ENCODE data around the gene MEIKIN.
"Not testable (repeated sequence)": the region's sequence is repeated elsewhere in the genome, so short reads cannot be mapped to it uniquely, and the experiment has no call there.

Gene MEIKIN

DNA sequence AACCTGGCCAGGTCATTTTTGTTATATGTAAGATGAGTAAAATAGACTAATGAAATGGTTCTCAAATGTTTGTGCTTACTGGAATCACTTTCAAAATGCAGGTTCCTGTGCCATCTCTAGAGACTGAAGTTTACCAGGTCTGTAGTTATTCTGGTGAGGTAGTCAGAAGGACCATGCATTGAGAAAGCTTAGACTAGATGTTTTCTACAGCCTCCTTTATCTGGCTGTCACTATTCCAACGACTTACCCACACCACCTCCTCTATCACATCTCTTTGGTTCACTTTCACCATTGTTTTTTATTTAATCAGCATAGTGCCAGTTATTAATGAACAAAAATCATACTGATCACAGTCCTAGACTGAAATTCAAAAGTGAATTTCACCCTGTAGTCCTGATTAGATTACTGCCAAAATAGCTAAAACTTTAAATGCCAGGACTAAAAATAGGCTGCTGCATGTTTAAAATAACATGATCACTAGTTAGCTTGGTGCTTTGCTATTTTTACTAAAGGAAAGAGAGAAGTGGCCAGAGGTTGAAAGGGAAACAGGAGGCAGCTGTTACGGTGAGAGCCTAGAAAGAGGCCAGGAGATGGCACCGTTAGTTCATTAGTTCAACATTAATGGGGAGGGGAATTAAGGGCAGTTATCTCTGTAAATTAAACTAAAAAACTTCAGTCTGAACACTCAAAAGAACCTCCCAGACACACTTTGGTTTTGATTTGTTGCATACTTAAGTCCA lies 134.8 kb downstream of the MEIKIN start:
- no peak for DNase-seq (ENCODE audit: low spot score)

DNA sequence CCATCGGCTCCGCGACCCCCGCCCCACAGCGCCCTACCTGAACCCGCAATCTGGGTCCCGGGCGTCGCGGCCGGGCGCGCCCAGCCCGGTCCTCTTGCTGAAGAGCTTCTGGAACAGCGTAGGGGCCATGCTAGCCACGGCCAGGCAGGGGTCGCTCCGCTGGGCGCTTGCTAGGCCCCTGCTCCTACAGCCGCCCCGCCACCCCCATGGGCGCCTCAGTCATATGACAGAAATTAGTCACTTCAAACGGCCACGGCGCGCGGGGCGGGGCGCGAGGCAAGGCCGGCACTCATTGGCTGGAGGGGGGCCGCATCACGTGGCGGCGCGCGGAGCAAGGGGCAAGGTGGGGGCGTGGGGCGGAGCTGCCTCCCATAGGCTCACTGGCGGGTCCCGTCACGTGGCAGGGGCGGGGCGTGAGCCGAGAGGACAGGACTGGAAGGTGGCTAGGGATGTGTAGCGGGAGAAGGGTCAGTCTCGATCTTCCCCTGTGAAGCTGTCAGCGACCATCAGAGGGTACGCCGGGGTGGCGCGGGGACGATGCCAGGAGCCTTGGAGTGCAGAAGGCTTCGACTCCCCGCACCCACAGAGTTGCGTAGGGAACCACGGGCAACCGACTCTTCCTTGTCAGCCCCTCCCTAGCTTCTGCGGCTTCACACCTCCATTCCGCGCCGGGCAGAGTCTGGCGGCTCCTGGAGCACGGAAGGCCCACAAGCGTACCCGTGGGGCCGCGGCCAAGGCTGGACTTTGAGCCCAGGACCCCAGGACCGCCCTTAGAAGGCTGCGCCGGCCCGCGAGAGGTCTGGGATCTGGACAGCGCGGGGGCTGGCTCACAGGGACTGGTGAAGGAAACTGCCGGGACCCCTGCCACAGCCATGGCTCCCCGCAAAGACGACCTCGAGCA lies 148.4 kb downstream of the MEIKIN start, which contains the start of gene FNIP1:
Gene FNIP1, minus strand, starts transcription at position 225 of the 901 bp plus-strand sequence. Its CDS starts 96 bp downstream, at position 129.
- DNase-seq (ENCODE audit: low spot score) = peak; percentile 98

DNA sequence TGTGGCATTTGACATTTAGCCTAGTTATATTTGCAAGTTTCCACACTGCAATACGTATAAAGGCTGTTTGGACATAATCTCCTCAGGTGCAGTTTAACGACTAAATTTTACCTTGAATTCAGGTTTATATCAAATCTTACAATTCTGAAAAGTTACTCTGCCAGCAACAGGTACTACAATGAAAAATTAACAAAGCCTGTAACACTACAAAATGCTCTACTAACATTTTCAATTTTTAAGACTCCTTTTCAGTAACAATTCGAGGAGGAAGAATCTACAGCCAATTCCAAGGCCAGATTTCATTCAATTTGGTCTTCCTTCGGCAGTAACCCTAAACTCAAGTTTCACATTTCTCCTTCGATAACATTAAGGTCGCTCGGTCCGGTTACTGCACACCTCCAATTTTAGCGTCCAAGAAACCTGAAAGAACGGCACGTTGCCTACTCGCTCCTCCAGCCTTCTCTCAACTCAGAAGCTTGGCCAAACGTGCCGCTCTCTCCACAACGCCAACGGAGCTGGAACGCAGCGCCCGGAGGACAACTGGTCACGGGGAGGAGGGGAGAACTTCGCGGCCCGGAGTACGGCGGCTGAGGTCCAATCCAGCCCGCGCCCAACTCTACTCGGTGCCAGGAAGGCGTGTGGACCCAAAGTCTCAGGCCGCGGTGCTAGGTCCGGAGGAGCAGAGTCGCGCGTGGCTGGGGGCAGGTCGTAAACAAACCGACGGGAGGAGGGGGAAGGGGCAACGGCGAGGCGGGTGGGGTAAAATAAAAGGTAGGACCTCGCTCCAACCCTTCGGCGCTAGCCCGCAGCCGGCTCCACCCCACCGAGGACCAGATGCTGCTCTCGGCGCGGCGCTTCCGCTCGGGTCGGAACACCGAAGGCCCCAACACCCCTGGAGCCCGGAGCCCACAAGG lies 149.3 kb downstream of the MEIKIN start:
- peak; percentile 20 for DNase-seq (ENCODE audit: low spot score)

DNA sequence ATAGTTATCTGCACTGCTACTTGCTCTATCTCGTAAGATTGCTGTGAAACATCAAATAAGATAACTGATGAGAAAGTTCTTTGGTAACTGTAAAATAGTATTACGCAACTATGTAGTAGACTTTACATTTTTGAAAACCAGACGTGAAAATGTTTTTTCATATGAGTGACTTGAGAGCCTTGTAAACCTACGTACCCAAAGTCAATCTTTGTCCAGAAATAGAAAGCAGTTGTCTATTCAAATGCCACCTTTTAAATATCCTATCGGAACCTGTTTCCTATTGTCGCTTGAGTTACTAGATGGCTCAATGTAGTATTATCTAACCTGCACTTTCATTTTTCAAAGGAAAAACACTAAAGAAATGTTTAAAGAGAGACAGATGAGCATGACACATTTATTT lies 150.2 kb downstream of the MEIKIN start:
- DNase-seq (ENCODE audit: low spot score) = no peak

DNA sequence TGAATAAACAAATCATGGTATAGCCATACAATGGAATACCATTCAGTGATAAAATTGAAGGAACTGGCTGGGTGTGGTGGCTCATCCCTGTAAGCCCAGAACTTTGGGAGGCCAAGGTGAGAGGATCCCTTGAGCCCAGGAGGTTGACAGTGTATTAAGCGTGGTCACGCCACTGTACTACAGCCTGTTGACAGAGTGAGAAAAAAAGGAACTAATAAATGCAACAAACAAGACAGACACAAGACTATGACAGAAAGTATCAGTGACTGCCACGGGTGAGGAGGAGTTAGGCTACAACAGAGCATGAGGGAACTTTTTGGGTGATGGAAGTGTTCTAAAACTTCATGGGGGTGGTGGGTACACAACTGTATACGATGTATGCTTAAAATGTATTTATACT lies 150.9 kb downstream of the MEIKIN start:
- no peak for DNase-seq (ENCODE audit: low spot score)

DNA sequence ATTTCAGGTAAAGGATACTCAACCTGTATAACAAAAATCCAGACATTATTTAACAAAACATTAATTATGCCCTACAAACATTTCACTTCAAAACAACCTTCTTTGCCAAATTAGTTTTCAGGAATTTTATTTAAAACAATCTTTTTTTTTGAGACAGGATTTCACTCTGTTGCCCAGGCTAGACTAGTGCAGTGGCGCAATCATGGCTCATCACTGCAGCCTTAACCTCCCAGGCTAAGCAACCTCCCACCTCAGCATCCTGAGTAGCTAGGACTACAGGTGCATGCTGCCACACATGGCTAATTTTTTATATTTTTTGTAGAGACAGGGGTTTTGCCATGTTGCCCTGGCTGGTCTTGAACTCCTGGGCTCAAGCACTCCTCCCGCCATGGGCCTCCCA lies 152.6 kb downstream of the MEIKIN start:
- DNase-seq (ENCODE audit: low spot score) = no peak

DNA sequence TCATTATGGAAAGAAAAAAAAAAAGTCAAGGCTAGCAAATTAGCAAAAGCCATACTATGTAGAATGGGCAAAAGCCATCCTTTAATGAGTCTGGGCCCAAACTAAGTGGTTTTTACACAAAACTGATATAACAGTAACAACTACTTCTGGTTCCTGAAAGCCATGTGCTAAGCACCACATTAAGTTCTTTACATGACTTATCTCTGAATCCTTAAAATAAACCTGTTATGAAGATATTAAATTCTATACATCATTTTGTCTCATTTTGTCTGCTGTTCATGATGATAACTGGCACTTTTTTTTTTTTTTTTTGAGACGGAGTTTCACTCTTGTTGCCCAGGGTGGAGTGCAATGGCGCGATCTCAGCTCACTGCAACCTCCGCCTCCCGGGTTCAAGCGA lies 153.6 kb downstream of the MEIKIN start:
- DNase-seq (ENCODE audit: low spot score) = no peak

DNA sequence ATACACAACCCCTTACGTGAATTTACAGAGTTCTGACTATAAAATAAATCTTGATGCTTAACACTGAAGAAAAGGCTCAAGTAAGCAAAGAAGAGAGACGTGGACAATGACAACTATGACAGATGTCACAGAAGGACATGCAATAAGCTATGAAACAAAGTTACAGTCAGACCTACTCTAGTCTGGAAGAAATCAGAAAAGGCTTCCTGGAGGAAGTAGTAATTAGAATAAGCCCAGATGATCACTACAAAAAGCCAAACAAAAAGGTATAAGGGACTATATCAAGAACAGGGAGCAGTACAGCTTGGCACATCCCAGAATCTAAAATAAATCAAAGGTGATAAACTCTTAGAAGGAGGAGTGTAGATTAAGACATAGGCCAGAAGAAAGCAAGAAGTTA lies 154.9 kb downstream of the MEIKIN start:
- no peak for DNase-seq (ENCODE audit: low spot score)

DNA sequence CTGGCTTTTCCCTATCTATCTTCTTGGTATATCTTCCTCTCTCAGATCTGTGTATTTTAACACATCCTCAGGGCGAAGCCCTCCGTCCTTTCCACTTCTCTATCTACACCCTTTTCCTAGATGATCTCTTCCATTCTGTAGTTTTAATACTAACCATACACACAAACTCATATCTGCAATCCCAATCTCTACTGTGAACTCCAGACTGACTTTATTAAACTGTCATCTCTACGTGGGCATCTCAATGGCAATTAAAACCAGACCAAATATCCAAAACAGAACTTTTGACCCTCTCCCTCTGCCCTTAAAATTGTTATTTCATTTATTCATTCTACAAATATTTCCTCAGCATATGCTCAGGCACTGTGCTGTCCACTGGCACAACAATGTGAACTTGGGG lies 155.7 kb downstream of the MEIKIN start:
- DNase-seq (ENCODE audit: low spot score) = no peak

DNA sequence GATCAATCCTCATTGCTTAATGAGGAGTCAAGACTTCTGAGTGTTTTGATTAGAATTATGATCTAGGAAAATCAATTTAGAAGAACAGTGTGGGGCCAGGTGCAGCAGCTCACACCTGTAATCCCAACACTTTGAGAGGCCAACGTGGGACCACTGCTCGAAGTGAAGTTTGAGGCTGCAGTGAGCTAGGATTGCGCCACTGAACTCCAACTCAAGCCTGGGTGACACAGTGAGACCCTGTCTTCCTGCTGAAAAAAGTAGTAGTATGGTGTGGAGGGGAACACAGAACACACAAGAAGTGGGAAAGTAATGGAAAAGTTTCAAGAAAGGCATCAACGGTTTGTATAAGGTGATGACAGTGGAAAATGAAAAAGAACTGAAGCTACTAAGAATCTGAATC lies 157.7 kb downstream of the MEIKIN start:
- no peak for DNase-seq (ENCODE audit: low spot score)

DNA sequence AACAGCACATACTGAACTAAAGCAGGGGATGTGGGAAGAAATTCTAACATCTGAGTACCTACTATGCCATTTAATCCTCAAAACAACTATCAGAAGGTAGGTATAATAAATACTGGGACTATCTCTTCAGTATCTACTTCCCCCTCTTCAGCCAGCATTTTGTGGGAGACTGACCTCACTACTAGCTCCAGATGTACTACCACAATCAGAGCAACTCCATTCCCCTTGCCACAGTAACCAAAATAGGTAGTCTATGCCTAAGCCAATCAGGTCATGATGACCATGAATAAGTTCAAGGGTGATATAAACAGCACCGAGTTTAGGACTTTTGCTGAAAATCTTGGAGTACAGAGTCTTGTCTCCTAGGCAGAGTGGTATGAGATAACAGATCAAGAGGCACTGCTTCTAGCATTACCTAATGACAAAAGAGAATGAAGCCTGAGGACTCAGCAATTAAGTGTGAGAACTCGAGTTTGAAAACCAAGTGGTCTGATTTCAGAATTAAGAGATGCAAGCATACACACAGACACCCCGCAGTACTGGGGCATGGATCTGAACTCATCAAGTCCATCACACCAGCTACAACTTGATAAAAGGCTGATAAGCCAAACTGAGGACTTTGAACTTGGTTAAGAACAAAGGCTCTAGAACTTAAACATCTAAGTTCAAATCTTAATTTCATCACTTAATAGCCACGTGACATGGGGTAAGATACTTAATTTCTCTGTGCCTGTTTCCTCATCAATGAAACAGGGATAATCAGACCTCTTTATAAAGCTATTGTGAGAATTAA lies 158.4 kb downstream of the MEIKIN start:
- DNase-seq (ENCODE audit: low spot score) = no peak

DNA sequence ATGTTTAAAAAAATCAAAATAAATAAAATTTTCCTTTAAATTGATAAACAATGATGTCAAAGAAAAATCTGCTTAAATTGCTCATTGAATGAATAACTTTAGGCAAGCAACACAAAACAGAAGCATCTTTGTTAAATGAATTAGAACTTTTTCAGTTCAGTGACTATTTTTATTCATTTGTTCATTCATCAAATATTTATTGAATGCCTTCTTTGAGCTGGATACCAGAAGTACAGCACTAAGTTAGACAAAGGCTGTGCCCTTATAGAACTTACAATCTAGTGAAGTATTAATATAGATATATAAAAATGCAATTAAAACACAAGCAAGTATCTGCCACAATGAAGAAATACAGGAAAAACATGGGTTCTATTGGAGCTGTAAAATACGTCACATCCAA lies 159.4 kb downstream of the MEIKIN start:
- DNase-seq (ENCODE audit: low spot score) = no peak

DNA sequence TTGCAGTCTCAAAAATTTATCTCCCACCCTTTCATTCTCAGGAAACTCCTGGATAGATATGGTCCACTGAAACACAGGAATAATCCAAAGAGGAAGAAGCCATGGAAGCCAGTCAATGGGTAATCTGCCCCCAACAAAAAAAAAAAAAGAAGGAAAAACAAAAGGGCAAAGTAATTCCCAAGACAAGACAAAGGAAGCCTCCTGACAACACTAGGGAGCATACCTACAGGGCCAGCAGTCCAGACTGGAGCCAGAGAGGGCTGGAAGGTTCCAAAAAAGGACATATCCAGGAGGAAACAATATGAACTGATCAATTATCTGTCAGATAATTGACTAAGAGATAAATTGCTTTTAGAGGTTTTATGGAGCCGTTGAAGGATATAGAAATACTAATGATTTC lies 161.6 kb downstream of the MEIKIN start:
- no peak for DNase-seq (ENCODE audit: low spot score)

DNA sequence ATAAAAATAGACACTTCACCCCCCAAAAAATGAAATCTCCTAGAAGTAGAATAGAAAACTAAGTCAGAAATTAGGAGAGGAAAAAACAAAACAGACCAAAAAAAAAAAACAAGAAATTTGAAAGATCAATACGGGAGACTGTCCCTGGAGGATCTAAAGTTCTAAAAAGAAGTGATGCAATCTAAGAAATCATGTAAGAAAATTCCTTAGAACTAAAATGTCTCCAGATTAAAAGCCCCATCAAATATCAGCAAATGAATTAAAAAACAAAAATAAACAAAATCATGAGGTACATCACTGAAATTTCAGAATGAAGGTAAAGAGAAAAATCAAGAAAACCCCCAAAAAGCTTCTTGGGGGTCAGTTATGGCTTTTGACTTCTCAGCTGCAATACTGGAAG lies 162.1 kb downstream of the MEIKIN start:
- DNase-seq (ENCODE audit: low spot score) = no peak

DNA sequence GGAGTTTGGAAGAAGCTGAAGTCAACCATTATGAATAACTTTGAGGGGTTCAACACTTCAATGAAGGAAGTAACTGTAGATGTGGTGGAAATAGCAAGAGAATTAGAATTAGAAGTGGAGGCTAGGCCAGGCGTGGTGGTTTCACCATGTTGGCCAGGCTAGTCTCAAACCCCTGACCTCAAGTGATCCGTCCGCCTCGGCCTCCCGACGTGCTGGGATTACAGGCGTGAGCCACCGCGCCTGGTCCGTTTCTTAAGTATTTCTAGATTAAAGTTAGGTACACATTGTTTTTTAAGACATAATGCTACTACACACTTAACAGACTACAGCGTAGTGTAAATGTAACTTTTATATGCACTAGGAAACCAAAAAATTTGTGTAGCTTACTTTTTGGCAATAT lies 162.7 kb downstream of the MEIKIN start:
- no peak for DNase-seq (ENCODE audit: low spot score)

DNA sequence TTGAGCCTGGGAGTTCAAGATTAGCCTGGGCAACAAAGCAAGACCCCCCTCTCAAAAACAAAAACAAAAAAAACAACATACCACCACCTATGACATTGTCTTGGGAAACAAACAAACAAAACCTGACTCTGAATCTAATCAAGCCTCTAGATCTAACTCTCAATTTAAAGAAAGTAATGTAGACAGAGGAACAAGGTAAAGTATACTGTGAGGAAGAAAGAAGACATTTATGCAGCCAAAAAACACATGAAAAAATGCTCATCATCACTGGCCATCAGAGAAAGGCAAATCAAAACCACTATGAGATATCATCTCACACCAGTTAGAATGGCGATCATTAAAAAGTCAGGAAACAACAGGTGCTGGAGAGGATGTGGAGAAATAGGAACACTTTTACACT lies 167.3 kb downstream of the MEIKIN start:
- DNase-seq (ENCODE audit: low spot score) = not testable (repeated sequence)

DNA sequence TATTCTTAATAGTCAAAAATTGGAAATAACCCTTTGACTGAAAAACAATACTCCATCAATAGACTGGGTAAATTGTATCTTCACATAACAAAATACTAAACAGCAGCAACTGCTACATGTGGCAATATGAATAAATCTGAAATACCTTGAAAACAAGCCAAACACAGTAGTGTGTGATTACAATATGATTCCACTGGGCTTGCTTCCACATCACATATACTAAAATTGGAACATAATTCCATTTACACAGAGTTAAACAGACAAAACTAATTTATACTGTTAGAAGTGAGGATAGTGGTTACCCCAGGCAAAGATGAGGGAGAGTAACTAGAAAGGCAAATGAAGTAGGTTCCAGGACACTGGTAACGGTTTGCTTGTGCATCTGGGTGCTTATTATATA lies 169.0 kb downstream of the MEIKIN start:
- no peak for DNase-seq (ENCODE audit: low spot score)

DNA sequence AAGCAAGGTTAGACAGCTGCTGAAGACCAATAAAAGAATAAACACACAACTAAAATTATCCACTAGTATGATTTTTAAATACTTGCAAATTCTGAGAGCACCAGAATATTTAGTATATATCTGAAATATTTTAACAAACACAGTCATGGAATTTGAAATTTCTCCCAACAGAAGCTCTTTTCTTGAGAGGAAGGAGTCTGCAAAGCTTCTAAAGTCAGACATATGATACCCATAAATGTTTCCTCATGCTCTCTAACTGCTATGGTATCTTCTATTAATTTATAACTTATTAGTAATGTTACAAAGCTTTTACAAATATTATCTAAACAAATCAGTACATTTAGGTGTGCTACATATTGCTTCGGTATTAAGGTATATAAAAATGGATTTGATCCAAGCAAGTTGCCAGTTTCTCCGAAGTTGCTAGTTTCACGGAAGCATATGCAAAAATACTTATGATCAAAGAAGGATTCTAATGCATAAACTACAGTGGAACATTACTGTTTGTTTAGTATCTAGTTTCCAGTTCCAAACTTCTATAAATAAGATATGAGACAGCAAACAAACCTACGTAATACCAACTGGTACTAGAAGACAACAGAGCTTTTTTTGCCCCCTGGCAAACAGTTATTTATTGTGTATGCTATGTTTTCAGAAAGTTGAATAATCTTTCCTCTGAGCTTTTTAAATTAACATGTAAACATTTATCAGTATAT lies 170.7 kb downstream of the MEIKIN start:
- DNase-seq (ENCODE audit: low spot score) = no peak

DNA sequence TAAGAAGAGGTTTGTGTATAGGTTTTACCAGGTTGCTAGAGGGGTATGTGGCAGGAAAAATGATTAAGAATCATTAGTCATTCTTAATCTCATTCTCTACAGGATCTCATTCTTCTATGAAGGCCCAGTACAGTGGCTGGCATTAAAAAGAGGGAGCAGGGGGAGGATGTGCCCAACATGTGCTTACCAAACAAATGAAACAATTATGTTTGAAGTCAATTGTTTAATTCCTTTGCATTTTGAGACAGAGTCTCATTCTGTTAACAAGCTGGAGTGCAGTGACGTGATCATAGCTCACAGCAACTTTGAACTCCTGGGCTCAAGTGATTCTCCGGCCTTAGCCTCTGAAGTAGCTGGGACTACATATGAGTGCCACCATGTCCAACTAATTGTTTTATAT lies 171.7 kb downstream of the MEIKIN start:
- DNase-seq (ENCODE audit: low spot score) = no peak

DNA sequence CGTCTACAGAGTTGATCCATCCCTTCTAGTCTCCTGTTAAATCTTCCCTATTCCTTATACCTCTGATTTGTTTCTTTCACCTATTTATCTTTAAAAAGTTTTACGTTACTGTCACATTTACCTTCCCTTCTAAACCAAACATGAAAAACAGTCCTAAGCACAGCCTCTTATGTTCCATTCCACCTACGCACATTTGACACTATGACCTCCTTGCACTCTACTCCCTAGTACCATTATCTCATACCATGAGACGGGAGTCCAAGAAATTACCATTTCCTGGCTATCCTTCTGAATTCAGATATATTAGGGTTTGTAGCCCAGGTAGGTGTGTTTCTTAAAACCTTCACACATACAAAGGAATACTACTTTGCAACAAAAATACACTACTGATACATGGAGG lies 173.8 kb downstream of the MEIKIN start:
- DNase-seq (ENCODE audit: low spot score) = no peak

DNA sequence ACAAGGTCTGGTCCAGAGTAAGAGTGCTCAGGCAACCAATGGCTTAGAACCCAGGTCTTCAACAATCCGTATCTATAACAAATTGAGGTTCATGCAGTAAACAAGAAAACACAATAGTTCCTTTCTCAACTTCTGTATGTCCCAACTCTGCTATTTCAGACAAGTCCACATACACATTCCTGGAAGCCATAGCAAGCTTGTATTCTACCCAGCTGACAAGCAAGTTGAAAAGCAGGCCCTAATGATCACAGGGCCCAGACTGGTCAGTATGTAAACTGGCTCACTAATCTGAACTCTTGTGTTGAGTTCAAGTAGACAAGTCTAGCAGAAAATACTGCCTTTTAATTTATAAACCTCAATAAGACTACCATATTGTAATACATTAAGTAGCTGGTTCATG lies 175.5 kb downstream of the MEIKIN start:
- DNase-seq (ENCODE audit: low spot score) = no peak
